NK-92 (cell line): ENCODE measurements around the gene TRIM17.

Source experiments
- DNase-seq: peaks from one replicate; lab custom pipeline; 2025; ENCODE audit not compliant: unreplicated experiment; lab: John Stamatoyannopoulos, UW

TRIM17 gene

DNA sequence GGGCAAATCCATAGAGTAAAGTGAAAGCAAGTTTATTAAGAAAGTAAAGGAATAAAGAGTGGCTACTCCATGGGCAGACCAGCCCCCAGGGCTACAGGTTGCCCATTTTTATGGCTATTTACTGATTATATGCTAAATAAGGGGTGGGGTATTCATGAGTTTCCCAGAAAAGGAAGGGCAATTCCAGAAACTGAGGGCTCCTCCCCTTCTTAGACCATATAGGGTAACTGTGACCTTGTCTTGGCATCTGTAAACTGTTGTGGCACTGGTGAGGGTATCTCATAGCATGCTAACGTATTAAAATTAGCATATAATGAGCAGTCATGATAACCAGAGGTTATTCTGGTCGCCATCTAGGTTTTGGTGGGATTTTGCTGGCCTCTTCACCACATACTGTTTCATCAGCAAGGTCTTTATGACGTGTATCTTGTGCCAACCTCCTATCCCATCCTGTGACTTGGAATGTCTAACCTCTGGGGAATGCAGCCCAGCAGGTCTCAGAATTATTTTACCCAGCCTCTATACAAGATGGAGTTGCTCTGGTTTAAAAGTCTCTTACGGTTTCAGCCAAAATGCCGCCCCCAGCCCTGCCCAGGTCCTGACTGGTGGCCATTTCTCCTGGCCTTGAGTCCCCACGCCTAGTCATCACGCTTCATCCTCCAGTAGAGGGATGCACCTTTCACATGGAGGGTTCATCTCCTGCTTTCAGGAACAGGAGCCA, 982 bp upstream of the TRIM17 start:
- DNase-seq, result no peak

DNA sequence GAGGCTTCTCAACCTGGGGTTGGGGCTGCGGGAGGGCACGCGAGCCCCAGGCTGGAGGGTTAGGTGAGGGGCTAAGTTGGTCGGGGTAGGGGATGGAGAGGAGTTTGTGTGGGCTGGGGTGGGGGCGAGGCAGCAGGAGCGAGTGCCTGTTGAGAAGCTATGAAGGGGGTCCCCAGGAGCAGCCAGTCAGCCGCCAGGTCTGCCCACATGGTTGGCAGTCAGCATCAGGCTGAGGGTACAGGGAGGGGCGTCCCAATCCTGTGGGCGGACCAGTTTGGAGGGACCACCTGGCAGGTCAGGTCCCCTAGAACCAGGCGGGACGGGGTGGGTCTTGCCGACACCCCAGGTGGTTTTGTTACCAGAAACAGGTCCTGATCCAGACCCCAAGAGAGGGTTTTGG, 400 bp upstream of the TRIM17 start:
- no peak for DNase-seq

DNA sequence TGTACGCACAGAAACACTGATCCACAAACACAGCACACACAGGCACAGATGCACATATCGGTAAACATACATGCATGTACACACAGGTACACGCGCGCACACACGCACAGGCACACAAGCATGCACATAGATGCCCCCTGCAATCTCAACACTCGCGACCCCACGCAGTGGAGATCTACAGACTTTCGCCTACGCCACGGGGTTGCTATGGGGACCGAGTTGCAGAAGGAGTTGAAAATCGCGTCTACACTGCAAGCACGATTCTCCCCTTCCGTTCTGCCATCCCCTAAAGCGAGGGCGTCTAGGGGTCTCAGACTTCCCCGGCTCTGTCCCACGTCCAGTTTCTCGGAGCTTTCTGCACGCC, 826 bp downstream of the TRIM17 start:
- DNase-seq, result no peak

DNA sequence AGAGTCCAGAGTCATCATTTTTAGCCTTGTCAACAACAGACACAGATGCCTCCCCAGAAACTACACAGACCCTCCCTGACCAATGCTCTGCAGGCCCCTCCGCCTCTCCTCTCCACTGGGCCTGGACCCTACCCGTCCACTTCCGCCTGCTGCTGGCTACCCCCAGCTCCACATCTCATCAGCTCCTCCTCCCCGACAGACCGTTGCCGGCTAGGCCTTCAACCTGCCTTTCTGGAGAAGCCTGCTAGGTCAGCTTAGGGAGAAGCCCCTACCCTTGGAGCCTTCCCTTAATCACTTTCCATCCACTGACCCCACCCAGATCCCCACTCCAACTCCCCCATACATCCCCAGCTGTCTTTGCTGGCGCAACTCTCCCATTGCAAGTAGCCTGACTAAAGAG, 1.4 kb downstream of the TRIM17 start:
- no peak for DNase-seq

DNA sequence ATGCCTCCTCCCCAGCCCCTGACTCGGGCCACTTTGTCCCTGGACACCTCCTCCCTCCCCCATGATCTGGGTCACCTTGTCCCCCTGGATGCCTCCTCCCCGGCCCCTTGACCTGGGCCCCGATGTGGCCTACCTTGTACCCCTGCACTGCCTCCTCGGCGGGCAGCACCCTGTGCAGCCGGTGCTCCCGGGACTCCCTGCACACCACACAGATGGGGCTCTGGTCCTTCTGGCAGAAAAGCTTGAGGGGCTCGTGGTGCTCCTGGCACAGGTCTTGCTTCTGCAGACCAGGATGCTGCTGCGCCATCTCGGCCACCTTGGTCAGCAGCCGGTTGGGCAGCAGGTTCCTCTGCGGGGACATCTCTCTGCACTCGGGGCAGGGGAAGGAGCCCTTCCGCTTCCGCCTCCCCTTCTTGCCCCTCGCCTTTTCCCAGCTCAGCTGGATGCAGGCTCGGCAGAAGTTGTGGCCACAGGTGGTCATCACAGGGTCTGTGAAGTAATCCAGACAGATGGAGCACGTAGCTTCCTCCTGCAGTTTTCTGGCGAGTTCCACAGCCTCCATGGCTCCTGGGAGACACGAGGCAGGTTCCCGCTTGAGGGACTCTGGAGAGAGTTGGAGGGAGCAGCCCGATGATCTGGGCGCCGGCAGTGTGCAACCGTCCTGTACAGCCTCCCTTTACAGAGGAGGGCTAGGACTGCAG, 2.0 kb downstream of the TRIM17 start:
- DNase-seq, result no peak

DNA sequence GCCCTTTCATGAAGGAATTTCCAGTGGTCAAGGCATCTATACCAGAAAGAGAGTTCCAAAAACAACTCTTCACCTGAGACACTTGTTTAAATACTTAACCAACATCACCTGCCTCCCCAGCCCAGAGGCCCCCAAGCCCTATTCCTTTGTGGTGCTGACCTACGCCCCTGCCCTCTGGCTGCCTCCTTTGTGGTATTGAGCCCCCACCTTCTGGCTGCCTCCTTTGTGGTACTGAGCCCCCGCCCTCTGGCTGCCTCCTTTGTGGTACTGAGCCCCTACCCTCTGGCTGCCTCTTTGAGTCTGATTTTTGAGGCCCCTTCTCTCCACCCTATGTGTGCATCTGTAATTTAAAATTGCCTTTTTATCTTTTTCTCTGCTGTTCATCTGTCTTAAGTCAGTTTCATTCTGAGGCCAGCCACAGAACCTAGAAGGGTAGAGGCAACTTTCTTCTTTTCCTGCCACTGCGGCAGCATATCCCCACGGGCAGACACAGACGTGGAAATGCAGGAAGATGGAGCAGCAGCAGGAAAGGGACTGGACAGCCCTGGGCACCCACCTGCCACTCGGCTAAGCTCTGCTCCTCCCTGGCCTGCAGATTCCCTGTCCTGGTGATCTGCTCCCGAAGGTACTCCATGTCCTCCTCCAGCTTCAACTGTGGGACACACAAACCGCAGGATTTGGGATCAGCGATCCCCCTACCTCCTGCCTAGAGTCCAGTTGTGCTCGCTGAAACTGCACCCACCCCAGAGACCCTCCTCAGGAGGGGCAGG, 3.2 kb downstream of the TRIM17 start:
- DNase-seq, result no peak

DNA sequence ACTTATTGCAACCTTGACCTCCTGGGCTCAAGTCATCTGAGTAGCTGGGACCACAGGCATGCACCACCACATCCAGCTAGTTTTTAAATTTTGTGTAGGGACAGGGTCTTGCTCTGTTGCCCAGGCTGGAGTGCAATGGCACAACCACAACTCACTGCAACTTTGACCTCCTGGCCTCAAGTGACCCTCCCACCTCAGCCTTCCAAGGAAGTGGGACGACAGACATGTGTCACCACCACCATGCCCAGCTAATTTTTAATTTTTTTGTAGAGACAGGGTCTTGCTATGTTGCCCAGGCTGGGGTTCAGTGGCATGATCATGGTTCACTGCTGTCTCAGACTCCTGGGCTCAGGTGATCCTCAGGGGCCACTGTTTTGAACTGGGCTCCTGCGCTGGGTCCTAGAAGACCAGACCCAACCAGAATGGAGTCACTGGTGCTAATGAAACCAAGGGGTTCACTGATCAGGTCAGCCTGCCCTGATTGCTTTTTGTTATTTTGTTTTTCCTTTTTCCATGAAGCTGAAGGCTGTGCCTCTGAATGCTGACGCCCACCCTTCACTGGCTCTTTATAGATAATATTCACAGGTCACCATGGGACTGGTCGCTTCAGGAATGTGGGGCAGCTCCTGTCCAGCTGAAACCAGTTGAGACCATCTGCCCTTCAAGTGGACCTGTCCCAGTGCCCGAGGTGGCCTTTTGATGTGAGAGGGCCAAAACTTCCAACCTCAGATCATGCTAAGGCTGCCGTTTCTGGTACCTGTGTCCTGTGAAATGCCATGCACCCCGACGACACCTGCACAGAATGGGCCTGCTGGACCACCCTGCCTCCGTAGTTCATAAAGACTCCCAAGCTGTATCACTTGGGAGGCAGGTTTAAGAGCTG, 4.9 kb downstream of the TRIM17 start:
- no peak for DNase-seq

DNA sequence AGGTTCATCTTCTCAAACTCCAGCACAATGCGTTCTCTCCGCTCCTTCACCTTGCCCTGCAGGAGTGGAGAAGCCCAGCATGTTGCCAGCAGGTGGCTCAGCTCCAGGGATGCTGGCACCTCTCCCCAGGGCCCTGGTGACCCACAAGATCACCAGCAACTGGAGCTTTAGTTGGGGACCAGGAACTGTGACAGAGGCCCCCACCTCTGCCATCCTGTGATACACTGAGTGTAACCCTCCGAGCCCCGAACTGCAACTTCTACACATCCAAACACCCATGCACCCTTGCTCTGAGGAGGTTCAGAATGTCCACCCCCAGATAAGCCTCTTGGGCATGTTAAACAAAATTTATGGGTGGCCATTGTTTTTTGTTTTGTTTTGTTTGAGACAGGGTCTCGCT, 5.5 kb downstream of the TRIM17 start:
- no peak for DNase-seq

DNA sequence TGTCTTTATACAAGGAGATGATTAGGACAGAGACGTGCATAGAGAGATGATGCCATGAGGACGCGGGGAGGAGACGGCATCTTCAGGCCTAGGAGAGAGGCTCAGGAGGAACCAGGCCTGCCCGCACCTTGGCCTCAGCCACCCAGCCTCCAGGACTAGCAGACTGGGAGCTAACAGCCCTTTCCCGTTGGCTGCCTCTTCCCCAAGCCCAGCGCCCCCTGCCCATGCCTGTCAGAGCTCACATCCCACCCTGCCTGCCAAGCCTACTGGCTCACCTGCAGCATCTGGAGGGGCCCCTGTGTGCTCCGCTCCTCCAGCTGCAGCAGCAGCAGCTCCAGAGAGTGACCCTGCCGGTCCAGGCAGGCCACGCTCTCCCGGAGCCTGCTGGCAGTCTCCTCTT, 6.0 kb downstream of the TRIM17 start:
- DNase-seq, result no peak

DNA sequence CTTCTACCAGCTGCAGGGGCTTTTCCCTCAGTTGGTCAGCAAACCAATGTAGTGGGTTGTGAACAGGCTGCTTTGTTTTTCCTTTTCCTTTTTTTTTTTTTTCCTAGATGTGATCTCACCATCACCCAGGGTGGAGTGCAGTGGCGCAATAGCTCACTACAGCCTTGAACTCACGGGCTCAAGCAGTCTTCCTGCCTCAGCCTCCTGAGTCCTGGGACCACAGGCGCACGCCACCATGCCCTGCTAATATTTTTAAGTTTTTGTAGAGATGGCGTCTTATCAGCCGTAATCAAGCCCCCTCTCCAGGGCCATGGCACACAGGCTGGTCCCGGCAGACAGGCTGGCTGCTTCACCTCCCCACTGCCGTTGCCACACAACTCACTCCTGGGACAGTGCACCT, 6.6 kb downstream of the TRIM17 start:
- DNase-seq, result no peak

DNA sequence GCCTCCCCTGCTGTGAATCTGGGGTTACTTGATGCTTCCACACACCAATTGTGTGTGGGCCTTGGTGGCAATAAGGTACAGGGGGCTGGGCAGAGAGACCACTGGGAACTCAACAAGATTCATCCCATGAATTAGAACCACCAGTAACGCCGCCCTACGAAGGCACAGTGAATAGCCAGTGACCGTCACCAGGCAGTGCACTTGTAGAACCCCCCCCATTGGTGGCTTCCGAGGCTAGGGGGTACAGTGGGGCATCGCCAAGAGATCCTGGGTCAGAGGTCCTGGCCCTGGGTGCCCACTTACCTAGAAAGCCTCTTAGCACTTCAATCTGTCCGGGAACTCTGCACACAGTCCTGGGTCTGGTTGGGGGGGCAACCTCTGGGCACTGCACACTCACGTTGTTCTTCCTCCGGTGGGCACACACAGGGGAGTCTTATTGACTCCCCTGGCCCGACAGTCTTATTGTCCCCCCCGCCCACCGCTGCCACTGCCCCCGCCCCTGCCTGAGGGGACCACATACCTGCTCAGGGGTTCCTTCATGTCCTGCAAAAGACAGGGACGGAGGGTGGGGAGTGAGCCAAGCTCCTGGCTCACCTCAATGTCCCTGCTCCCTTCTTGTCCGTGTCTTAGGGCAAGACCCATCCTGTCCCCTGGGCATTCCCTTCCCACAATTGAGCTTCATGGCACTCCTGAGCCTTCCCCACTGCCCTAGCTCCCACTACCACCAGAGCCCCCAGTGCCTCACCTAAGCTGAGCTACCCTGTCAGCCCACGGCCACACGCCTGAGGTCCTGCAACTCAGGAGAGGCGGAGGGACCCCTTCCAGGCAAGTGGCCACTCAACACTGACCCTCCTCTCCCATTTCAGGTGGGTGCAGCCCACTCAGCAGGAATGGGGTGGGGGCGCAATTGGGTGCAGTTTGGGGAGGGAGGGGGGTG, 7.5 kb downstream of the TRIM17 start:
- no peak for DNase-seq

DNA sequence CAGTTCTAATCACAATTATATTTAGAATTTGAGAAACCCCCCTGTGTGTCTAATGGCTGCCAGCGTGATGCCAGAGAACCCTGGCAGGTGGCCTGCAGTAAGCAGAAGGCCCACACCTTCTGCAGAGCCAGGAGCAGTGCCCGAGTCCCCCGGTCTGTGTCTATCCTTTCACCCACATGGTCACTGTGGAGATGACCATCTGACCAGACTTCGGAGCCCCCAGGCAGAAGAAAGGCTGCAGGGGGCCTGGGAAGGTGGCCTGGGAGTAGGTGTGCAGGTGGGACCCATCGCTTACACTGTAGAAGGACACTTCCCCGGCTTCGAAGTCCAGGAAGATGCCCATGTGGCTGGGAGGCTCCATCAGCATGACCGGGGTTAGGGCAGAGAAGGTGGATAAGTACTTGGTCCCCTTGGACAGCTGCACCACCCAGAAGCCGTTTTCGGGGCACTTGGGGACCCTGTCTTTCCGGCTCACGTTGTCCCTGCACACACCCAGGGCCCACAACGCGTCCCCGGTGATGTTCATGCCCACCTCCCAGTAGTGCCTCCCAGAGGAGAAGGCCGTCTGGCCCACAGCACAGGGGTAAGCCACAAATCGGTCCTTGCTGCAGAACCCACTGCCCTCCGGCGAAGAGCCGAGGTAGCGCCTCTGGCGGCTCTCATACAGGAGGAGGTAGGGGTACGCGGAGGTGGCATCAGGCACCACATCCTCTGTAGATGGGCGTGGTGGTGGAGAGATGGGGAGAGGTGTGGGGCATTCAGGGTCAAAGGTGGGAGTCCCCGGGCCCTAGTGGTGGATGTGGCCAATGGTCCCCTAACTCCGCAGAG, 8.4 kb downstream of the TRIM17 start:
- DNase-seq, result no peak

DNA sequence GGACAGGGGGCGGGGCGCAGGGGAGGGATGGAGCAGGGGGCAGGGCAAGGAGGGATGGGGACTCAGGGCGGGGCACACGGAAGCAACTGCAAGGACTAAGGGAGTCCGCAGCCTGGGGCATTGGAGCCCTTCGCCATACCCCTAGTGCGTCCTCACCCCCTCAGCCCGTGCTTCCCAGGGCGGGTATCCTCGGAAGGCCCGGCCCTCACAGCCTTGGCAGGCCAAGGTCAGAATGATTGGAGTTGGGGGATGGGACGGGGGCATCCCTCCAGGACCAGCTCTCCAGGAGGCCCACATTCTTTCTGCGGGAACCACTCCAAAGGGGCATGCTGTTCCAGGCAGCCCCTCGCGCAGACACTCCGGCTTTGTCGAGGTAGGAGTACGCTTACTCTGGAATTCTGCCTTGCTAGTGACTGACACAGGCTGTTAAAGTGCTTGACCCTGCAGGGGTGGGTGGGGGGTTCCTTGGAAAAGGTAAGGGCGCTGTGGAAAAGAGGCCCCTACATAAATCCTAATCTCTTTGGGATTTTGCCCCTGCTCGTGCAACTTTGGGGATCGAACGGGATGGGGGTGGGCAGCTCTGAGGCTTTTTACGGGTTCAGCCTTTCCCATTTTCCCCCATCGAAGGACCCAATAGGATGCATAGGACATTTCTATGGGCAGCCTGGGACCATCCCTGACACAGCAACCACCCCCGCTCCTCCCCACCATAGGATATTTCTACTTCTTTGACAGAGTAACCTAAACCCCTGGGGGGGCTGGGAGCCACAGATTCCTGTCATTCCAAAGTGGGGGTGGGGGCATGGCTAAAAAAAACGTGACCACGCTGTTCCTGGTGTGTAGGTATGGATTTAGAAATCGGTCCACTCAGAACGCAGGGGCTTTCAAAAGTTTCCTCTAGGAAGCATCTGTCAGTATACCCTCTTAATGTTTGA, 9.3 kb downstream of the TRIM17 start:
- DNase-seq, result no peak

DNA sequence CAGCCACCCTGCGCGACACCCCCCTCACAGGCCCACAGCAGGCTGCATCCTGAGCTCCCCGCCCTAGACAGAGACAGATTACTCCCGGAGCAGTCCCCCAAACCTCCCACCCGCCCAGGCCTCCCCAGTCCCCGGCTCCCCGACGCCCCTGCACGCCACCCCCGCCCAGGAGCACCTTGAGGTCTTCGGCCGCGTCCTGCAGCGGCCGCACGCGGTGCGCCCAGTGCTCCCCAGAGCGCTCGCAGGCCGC, 10.8 kb downstream of the TRIM17 start:
- no peak for DNase-seq

DNA sequence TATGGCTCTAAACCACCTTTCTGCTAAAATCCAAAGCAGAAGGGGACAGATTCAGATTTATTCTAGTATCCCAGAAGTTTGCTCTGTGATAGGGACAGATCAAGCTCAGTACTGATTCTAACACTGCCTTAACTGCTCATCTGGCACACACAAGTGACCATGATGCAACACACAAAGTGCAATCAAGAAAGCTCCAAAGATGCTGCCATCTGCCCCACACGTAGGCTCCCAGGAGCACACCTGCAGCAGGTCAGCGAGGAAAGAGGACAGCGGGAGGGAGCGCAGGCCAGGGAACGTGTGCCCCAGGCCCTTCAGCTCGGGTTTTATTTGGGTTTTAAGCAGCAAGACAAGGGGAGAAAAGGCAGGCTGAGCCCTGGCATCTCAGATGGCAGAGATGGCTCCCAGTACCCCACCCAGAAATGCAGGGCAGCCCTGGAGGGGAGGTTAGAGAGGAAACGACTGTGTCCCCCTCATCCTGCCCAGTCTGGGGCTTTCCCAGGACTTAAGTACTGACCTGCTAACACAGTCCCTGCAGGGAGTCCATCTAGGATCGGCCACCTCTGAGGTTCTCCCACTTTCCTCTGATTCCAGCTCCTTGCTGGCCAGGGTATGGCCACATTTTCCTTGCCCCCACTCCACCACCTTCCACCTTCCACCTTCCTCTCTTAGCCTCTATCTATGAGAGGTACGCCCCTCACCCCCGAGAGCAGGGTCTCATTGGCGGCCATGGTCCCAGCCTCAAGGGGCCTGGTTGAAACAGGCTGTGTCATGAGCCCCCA, 11.3 kb downstream of the TRIM17 start:
- DNase-seq, result no peak

DNA sequence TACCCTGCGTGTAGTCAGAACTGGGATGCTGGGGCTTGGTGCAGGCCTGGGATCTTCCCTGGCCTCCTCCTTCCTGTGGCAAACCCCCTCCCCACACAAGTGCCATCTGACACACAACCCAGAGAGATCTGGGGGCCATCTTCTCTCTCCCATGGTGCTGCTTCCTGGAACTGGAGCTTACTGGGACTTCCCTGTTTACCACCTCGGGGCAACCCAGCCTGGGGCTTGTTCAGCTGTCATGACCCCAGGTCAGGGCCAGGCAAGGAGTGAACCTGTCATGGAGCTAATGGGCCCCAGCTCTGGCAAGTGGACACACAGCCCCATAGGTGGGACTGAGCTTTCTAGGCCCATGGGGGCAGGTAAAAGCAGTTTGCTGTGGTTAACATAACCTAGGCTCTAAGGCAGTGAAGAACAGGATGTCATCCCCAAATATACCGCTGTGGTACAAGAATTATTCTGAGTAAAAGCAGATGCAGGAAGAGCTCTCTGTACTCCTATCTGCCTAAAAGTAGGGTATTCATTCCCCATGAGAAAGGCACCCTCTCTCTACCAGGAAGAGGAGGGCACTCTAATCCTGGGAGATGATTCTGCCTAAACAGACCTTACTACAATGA, 12.4 kb downstream of the TRIM17 start:
- DNase-seq, result no peak

DNA sequence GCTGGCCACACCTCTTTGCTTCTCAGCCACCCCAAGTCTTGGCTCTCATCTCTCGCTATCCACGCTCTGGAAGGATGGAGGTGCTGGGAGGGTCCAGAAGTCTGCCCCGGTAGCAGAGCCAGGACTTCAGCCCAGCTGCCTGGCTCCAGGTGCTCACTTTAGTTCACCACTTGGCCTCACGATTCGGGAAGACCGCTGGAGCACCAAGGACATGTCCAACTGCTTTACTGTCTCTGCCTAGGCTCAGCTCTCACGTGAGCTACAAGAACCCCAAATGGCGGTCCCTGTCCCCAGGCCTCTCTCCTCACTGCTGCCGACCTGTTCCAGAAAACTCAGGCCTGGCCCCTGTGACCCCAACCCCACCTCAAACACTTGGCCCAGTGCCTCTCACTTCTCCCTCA, 13.4 kb downstream of the TRIM17 start:
- DNase-seq, result no peak
